Measurements from ENCODE around the gene PTPRR. TPM values are rescaled to one million over a fixed set of nuclear protein-coding genes. Genes with fewer than 3 reads are reported as not detected.

PTPRR gene
- total and polyA plus RNA-seq, 2 donors (not counting 3 experiments of a cell fraction or from before 2014, with no cell fraction given): 0.46 to 1.1 TPM

DNA sequence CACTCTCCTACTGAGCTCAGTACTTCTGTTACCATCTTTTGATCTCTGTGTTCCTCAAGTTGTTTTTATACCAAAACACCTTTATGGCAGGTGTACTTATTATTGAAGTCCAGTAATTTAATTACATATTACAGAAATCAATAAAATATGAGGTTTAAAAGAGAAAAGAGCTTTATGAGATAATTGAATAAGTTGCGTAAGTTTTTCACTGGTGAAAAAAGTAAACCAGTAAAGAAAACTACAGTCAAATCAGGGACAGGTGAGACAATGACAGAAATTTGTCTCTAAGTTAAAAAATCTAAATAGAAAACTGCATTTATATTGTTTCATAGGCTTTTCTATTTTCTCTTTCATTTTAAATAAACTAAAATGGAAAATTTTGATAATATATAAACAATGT lies 254.2 kb downstream of the PTPRR start:
- Histone ChIP-seq H3K4me1 (ENCODE audit: control insufficient read depth, extremely low read depth, insufficient read depth, low read length) (peaks cover 40% of the 10 kb centered on the region), H3K9ac (replicated peaks; ENCODE audit: extremely low read depth, insufficient read depth, low read length) (no peak overlapping the region), H3K79me2 (ENCODE audit: control insufficient read depth, insufficient read depth, low read length) (no peaks in the 10 kb centered on the region), H2AFZ (ENCODE audit: low read depth, low read length) (no peak overlapping the region), H4K20me1 (replicated peaks; ENCODE audit: control insufficient read depth, extremely low read depth, insufficient read depth, low read length) (no peaks in the 10 kb centered on the region), H3K27ac (ENCODE audit: insufficient read depth, low read depth, low read length) (no peak overlapping the region), H3K9me1 (replicated peaks; ENCODE audit: control insufficient read depth, extremely low read depth, insufficient read depth, low read length) (no peaks in the 10 kb centered on the region), H3K4me2 (ENCODE audit: insufficient read depth, low read length) (no peak overlapping the region), H3K9me3 (replicated peaks; ENCODE audit: control insufficient read depth, insufficient read depth, low read length) (no peaks in the 10 kb centered on the region), H3K4me3 (replicated peaks in 1 of 3; ENCODE audit: insufficient read depth in 1 of 3, low read depth in 1 of 3, low read length in 3 of 3) (no peak overlapping the region), H3K27me3 (ENCODE audit: control insufficient read depth in 2 of 2, insufficient read depth in 2 of 2, low read length in 2 of 2) (no peaks in the 10 kb centered on the region), H3K36me3 (ENCODE audit: control insufficient read depth in 2 of 2, extremely low read depth in 1 of 2, insufficient read depth in 2 of 2, low read length in 2 of 2) (no peaks in the 10 kb centered on the region)
- no TSS peak for BruUV-seq (replicated peaks)
- ChIA-PET CTCF (interaction anchor here (1.0 to 1.2 kb wide), 2 partner anchors 16 to 53 kb away, joined by 3 to 6 read pairs; no protein-coding TSS in a partner anchor), POLR2A (no interaction called here)
- DNase-seq (ENCODE audit: low read depth, low spot score) (no peak), FAIRE-seq (no peak)
- dilution Hi-C loops (cut with MboI; ENCODE audit: extremely low pct_ligation_motif_present, low sequenced_read_pairs) (no loop called here), intact Hi-C loops (cut with micrococcal nuclease) (no loop called here)
- TF ChIP-seq MAX (IDR thresholded peaks at IDR 0.05; ENCODE audit: insufficient read depth, insufficient read length): no peak
- TF ChIP-seq EZH2 (IDR thresholded peaks at IDR 0.05; ENCODE audit: borderline replicate concordance, low read depth, low read length, severe bottlenecking): no peak
- no peak for TF ChIP-seq POLR2A (IDR thresholded peaks at IDR 0.05; ENCODE audit: low read depth, low read length)
- TF ChIP-seq MYC (IDR thresholded peaks at IDR 0.05; ENCODE audit: low read depth, low read length): no peak
- TF ChIP-seq JUN (IDR thresholded peaks at IDR 0.05; ENCODE audit: borderline replicate concordance, insufficient read depth, insufficient read length, low read depth): no peak
- TF ChIP-seq CTCF (IDR thresholded peaks at IDR 0.05; ENCODE audit: extremely low read depth in 1 of 2, insufficient read depth in 1 of 2, low read depth in 1 of 2, low read length in 2 of 2): no peak
- TF ChIP-seq POLR2AphosphoS5 (IDR thresholded peaks at IDR 0.05; ENCODE audit: insufficient read depth, low read depth, low read length): no peak
- no peak for TF ChIP-seq GATA2 (IDR thresholded peaks at IDR 0.05; ENCODE audit: insufficient read depth, insufficient read length, low read depth, low read length)
- no peak for TF ChIP-seq FOS (IDR thresholded peaks at IDR 0.05; ENCODE audit: borderline replicate concordance, insufficient read depth, low read length)
